Fibroblast of skin of scalp (primary cell): ENCODE results near the gene C19orf33.
A peak's percentile ranks its signal among the peaks of the same experiment; 100 is the strongest.

Experiments
- DNase-seq: peaks from one replicate; pipeline ENCODE4 v3.0.0-alpha.2; 2013

C19orf33 gene

GRCh38 chr19:38280030-38280921, 23.8 kb upstream of the C19orf33 start:
- no peak for DNase-seq

DNA sequence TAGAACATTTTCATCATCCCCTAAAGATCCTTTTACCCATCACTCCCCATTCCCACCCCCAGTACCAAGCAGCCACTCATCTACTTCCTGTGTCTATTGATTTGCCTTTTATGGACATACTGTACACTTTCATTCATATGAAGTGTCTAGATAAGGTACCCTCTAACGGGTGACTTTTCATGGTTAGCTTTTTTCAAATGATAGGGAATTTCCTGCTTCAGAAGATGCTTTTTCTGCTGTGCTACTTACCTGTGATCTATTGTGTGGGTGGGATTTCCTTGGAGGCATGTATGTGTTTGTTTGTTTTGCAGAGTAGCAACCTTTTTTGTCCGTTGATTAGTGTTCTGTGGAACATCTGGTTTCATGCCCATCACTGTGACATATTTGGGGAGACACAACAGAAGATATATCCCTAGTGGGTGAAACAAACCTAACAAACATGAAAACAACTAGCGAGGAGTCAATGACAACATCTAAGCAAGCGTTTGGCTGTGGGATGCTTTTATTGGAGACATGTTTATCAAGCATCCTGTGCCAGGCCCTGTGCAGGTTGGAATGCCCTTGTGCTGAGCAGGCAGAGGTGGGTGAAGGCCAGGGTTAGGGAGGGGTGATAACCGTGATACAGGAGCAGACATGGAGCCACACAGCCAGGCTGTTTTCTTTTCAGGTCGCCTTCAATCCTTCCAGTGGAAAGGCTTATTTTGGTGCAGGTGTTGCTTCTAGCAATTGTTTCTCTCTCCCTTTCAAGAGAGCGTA, 22.1 kb upstream of the C19orf33 start:
- DNase-seq = peak; percentile 39

GRCh38 chr19:38283271-38283670, 20.8 kb upstream of the C19orf33 start:
- no peak for DNase-seq

GRCh38 chr19:38284422-38284821, 19.6 kb upstream of the C19orf33 start:
- DNase-seq = no peak

GRCh38 chr19:38285567-38285966, 18.5 kb upstream of the C19orf33 start:
- DNase-seq = peak; percentile 33

- DNase-seq = no peak
These were observed 16.4 kb upstream of the C19orf33 start for GRCh38 chr19:38287604-38288003.

GRCh38 chr19:38288123-38288855, 15.8 kb upstream of the C19orf33 start:
- no peak for DNase-seq

GRCh38 chr19:38289955-38290354, 14.1 kb upstream of the C19orf33 start:
- no peak for DNase-seq

- DNase-seq = peak; percentile 94
These were observed 13.4 kb upstream of the C19orf33 start for GRCh38 chr19:38290631-38291147.

- DNase-seq = no peak
These were observed 12.2 kb upstream of the C19orf33 start for GRCh38 chr19:38291855-38292254.

GRCh38 chr19:38293281-38293680, 10.8 kb upstream of the C19orf33 start:
- no peak for DNase-seq

- no peak for DNase-seq
These were observed 10.0 kb upstream of the C19orf33 start for GRCh38 chr19:38294090-38294489.

DNA sequence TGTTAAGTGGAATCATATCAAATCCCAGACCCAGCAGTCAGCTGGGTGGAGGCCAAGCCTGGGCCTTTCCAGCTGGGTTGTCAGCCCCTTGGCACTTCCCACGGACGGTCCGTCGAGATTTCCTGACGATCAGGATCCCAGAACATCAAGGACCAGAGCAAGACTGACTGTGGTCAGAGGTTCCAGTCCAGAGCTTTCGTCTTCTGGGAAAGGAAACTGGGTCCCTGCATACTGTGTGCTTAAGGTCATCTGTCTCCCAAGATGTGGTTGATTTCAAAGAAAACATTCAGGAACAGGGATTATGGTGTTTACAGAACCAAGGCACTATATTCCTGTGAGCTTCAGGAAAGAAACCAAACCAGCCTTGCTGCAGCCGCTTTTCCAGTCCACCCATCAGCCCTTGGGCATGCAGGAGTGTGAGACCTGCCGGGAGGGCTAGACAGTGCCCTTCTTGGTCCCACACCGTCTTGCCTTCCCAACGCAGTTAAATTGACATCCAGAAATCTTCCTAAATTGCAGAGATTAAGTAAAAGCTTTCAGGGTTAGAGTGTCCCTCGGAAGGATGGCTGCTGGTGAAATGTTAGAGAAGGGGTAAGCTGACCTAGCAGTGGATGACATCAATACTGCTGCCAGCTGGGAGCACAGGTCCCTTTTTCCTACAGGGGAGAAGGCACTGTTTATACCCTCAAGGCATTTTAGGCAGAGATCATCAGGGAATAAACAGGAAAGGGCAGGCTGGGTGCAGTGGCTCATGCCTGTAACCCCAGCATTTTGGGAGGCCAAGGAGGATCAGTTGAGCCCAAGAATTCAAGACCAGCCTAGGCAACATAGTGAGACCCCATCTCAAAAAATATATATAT, 5.0 kb upstream of the C19orf33 start:
- DNase-seq = peak; percentile 32

DNA sequence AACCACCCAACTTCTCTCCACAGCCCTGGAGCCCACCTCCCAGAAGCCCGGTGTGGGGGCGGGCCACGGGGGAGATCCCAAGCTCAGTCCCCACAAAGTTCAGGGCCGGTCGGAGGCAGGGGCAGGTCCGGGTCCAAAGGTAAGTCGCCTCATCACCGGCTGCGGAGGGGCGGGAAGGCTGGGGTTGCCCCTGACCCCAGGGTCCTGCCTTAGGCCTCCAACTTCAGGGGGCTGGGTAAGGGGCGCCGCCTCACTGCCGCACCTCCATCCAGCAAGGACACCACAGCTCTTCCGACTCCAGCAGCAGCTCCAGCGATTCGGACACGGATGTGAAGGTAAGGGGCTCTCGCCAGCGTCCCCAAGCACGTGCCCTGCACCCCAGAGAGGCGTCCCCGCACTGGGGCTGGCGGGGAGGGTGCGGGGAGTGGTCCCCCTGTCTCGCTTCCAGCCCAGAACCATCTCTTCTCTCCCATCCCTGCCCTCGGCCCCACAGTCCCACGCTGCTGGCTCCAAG, 358 bp downstream of the C19orf33 start:
- DNase-seq = no peak

DNA sequence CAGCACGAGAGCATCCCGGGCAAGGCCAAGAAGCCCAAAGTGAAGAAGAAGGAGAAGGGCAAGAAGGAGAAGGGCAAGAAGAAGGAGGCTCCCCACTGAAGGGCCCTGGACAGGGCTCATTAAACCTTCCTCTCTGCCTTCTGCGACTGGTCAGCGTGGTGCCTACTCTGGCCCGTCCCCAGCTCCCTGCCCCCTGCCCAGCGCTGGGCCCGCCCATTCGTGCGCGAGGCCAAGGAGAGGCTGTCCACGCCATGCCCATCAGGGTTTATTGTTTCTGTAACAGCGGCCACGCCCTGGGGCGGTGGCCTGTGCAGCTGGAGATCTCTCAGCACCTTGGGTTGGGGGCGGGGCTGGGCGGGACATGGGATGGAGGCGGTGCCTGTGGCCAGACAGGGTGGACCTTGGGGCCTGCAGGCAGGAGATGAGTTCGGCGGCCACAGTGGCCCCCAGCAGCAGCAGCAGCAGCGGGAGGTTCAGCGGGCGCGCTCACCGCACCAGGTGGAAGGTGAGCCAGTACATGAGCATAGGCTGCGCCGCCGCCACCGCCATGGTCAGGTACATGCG, 897 bp downstream of the C19orf33 start:
- DNase-seq = no peak

GRCh38 chr19:38306236-38306635, 2.2 kb downstream of the C19orf33 start:
- DNase-seq = no peak

GRCh38 chr19:38307076-38307475, 3.0 kb downstream of the C19orf33 start:
- DNase-seq = no peak

- DNase-seq = no peak
These were observed 3.5 kb downstream of the C19orf33 start for GRCh38 chr19:38307597-38307996.

DNA sequence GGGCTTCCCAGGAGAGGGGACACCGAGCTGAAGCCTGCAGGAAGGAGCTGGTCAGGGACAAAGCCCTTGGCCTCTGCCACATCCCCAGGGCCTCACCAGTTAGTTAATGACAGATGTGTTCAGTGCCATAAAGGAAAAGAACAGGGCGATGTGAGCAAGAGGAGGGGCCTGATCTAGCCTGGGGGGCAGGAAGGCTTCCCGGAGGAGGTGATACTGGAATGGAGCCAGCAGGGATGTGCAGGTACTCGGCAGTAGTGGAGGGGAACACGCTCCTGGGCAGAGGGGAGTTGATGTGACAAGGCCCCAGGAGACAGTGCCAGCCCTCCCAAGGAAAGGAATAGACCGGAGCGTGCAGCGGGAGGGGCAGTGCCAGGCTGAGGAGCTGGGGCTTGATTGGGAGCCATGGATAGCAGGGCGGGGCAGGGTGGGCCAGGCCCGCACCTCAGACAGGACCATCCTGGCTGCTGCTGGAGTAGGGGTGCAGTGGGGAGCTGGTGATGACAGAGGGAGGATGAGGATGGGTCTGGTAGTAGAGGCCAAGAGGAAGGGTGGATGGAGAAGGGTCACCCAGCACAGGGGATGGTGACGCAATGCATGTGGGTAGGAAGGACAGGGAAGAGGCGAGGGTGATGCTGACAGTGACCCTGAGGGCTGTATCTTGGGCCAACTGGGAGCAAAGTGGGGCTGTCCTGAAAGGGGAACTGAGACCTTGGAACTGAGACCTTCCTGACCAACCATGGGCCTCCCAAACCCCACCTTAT, 4.1 kb downstream of the C19orf33 start:
- no peak for DNase-seq

- DNase-seq = no peak
These were observed 5.0 kb downstream of the C19orf33 start for GRCh38 chr19:38308926-38309614.
